ENCODE measurements around the gene NRDE2.

The NRDE2 gene

DNA sequence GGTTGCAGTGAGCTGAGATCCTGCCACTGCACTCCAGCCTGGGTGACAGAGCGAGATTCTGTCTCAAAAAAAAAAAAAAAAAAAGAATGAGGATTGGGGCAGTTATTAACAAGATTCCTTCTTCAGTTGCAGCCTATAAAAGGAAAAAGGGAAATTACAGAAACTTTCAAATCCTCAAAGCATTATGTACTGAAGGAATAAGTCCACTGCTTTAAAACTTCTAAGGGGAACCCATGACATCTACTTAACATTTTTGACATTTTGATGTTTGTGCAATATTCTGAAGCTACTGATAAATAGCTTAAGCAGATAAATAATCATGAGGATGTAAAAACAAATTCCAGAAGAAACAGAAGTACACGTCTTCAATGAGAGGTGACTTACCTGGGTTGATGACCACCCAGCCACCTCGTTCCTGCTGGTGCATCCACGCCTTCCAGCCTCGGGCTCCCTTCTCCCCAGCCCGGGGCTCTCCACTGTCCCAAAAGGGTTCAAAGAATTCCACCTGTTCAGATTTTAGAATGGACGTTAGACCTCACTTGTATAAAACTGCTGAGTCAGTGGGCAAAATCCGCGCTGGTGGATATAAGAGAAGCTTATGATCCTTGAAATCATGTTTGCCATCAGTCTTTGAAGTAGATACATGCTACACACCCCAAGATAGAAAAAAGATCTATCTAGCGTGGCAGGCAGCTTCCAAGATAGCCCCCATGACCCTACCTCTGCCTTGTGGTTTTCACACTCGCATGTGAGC, 33.7 kb downstream of the NRDE2 start:
- DNase-seq (ENCODE audit: low read depth), result no peak
- no peak overlapping the region for H3K4me3 ChIP-seq (ENCODE audit: low read length)
- TF ChIP-seq, protein P1, sequence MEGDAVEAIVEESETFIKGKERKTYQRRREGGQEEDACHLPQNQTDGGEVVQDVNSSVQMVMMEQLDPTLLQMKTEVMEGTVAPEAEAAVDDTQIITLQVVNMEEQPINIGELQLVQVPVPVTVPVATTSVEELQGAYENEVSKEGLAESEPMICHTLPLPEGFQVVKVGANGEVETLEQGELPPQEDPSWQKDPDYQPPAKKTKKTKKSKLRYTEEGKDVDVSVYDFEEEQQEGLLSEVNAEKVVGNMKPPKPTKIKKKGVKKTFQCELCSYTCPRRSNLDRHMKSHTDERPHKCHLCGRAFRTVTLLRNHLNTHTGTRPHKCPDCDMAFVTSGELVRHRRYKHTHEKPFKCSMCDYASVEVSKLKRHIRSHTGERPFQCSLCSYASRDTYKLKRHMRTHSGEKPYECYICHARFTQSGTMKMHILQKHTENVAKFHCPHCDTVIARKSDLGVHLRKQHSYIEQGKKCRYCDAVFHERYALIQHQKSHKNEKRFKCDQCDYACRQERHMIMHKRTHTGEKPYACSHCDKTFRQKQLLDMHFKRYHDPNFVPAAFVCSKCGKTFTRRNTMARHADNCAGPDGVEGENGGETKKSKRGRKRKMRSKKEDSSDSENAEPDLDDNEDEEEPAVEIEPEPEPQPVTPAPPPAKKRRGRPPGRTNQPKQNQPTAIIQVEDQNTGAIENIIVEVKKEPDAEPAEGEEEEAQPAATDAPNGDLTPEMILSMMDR (conservative IDR thresholded peaks at IDR 0.05; ENCODE audit: low read length), result no peak

DNA sequence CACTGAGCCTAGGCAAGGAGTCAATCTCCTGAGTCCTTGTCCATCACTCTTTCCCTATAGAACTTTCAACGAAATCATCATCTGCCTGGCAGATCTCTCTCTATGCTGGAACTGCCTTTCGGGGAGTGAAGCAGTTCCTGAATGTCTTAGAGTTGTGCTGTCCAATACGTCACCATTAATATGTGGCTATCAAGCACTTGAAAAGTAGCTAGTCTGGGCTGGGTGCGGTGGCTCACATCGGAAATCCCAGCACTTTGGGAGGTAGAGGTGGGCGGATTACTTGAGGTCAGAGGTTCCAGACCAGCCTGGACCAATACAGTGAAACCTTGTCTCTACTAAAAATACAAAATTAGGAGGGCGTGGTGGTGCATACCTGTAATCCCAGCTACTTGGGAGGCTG, 35.1 kb downstream of the NRDE2 start:
- TF ChIP-seq, protein P1 (conservative IDR thresholded peaks at IDR 0.05; ENCODE audit: low read length), result no peak
- no peak overlapping the region for H3K4me3 ChIP-seq (ENCODE audit: low read length)
- no peak for DNase-seq (ENCODE audit: low read depth)

DNA sequence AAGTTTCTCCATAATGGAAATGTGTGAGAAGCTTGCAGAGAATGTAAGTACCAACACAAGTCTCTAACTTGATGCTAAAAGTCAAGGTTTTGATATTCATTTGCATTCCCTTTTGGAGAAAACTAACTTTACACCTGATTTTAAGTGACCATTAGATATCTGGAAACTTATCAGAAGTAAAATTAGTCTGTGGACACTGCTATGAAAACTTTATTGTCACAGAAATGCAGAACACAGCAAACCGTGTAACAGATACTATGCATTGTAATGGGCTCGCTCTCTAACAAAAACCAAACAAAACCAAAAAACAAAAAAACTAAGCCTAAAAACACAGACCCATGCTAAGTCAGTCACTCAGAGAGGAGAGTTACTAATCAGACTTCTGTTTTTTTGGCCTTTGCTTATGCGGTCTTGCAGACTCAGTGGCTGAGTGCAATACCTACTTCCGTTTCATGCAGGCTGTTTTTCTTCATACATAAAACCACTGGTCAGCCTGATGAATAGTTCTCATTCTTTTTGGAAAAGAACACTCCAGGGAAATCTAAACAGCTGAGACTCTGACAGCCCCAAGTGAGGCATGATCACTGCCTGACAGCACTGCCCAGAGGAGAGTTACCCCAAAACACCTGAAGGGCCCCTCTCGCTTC, 35.7 kb downstream of the NRDE2 start:
- H3K4me3 ChIP-seq (ENCODE audit: low read length), result no peak overlapping the region
- TF ChIP-seq, protein P1 (conservative IDR thresholded peaks at IDR 0.05; ENCODE audit: low read length), result no peak
- no peak for DNase-seq (ENCODE audit: low read depth)

DNA sequence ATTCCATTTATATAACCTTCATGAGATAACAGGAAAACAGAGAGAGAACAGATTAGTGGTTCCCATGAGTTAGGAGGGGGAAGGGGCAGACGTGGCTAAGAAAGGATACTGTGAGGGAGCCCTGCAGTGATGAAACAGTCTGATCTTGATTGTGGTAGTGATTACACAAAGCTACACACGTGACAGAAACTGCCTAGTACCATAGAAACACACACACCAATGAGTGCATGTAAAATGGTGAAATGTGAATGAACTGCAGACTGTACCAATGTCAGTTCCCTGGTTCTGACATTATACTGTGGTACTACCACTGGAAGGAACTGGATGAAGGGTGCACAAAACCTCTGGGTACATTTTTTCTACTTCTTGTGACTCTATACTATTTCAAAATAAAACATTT, 36.9 kb downstream of the NRDE2 start:
- H3K4me3 ChIP-seq (ENCODE audit: low read length), result no peak overlapping the region
- TF ChIP-seq, protein P1 (conservative IDR thresholded peaks at IDR 0.05; ENCODE audit: low read length), result no peak
- no peak for DNase-seq (ENCODE audit: low read depth)

DNA sequence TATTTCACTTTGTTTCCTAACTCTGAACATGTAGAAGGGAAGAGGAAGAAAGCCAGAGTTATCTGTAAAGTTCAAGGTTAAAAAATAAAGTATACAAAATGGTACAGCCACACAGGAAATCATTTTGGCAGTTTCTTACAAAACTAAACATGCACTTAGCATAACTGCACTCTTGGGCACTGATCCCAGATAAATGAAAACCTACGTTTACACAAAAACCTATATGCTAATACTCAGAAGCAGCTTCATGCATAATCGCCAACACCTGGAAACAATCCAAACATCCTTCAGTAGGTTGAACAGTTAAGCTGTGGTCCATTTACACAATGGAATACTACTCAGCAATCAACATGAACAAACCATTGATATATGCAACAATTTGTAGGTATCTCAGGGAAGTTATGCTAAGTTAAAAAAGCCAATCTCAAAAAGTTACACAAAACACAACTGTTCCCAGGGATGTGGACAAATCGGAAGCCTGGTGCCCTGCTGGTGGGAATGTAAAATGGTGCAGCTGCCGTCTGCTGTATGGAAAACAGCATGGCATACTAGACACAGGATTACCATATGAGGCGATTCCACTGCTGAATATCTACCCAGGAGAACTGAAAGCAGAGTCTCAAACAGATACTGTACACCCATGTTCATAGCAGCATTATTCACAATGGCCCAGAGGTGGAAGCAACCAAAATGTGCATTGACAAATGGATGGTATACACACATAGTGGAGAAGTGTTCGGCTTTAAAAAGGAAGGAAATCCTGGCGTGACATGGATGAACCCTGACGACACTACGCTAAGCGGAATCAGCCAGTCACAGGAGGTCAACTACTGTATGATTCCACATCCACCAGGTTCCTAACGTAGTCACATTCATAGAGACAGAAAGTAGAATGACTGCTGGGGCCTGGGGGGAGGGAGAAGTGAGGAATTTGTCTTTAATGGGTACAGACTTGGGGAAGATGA, 37.7 kb downstream of the NRDE2 start:
- no peak overlapping the region for H3K4me3 ChIP-seq (ENCODE audit: low read length)
- DNase-seq (ENCODE audit: low read depth), result no peak
- TF ChIP-seq, protein P1 (conservative IDR thresholded peaks at IDR 0.05; ENCODE audit: low read length), result no peak

DNA sequence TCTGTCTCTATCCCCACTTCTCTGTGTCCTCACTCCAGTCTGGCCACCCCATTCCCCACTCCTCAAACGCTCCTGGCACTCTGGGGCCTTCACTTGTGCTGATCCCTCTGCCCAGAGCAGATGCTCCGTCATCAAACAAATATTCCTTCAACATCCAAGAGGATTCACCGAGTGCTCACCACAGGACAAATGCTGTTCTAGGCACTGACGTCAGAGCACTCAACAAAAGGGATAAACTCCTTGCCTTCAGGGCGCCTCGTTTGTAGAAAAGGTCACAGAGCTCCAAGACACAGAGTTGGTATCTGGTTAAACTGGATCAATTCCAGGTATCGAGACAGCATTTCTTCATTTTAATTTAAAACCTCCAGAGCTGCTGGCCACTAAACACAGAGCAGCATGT, 40.0 kb downstream of the NRDE2 start:
- no peak overlapping the region for H3K4me3 ChIP-seq (ENCODE audit: low read length)
- DNase-seq (ENCODE audit: low read depth), result no peak
- TF ChIP-seq, protein P1 (conservative IDR thresholded peaks at IDR 0.05; ENCODE audit: low read length), result no peak

All from AG10803 (cell line).